GM12878 (cell line): Measurements from ENCODE around the gene CSF3. TPM values are rescaled to one million over a fixed set of nuclear protein-coding genes. Genes with fewer than 3 reads are reported as not detected.

Experiments
- ATAC-seq: fragments of 200-7000 bp; cut with Tn5 transposase; 3 replicates; pipeline ENCODE4 v1.9.1; 2020; ENCODE audit warnings: mild to moderate bottlenecking, moderate library complexity
- BruUV-seq: library from RNA; stranded (reverse); fragments of 400-500 nt; replicated peaks from 2 replicates; lab custom pipeline; 2021; lab: Mats Ljungman, UMichigan
- CTCF ChIA-PET: fragments of 300-600 bp; sonication (Branson Sonifier 250); formaldehyde crosslinking; extraction: SDS; loops from one replicate; lab custom pipeline; 2021; ENCODE audit warnings: inconsistent platforms; lab: Yijun Ruan, JAX
- POLR2A ChIA-PET: fragments of 350-600 bp; formaldehyde crosslinking; extraction: SDS; loops from one replicate; lab custom pipeline; 2021; ENCODE audit warnings: inconsistent platforms; lab: Charles Lee
- RAD21 ChIA-PET: fragments of 300-600 bp; sonication (Branson Sonifier 250); formaldehyde crosslinking; loops from one replicate; lab custom pipeline; 2023; ENCODE audit warnings: antibody characterized with exemption; ENCODE audit not compliant: unreplicated experiment; lab: Charles Lee
- SMC1A ChIA-PET: fragments of 300-600 bp; sonication (Branson Sonifier 250); formaldehyde crosslinking; loops from one replicate; lab custom pipeline; 2023; ENCODE audit not compliant: unreplicated experiment, uncharacterized antibody; lab: Charles Lee
- DNase-seq: peaks from one replicate; pipeline ENCODE4 v3.0.0-alpha.2; 2011; ENCODE audit warnings: low read depth, low spot score
- FAIRE-seq: peaks from 3 replicates; lab custom pipeline; 2011; peaks lifted over from hg19 to GRCh38; lab: Jason Lieb, UNC
- H2AFZ ChIP-seq: 2 replicates; pipeline ENCODE4 v1.6.0; 2011; ENCODE audit warnings: low read depth, low read length, control low read depth; ENCODE audit not compliant: control insufficient read depth
- H3K27ac ChIP-seq: 2 replicates; pipeline ENCODE4 v1.5.1; 2011; ENCODE audit warnings: control low read depth; ENCODE audit not compliant: control insufficient read depth, insufficient read depth
- H3K27me3 ChIP-seq, 2 experiments: replicated peaks in 1 of 2; 2 replicates each; pipeline versions ENCODE4 v1.6.0 to v1.6.1; 2011; ENCODE audit warnings: low read length in 1 of 2; ENCODE audit not compliant: control insufficient read depth in 2 of 2, insufficient read depth in 2 of 2
- H3K36me3 ChIP-seq, 2 experiments: 2 replicates each; pipeline ENCODE4 v1.5.1; 2011; ENCODE audit warnings: low read length in 1 of 2; ENCODE audit not compliant: control insufficient read depth in 2 of 2, insufficient read depth in 2 of 2
- H3K4me1 ChIP-seq: 2 replicates; pipeline ENCODE4 v1.6.1; 2011; ENCODE audit warnings: mild to moderate bottlenecking, low read length, moderate library complexity, mixed read lengths; ENCODE audit not compliant: control insufficient read depth, insufficient read depth
- H3K4me2 ChIP-seq: 2 replicates; pipeline ENCODE4 v1.6.0; 2011; ENCODE audit warnings: control low read depth; ENCODE audit not compliant: control insufficient read depth, insufficient read depth
- H3K4me3 ChIP-seq: fragments of 200-600 bp; sonication (generic); 2 replicates; pipeline ENCODE4 v1.5.1; 2016
- H3K79me2 ChIP-seq: 2 replicates; pipeline ENCODE4 v1.6.0; 2011; ENCODE audit warnings: low read length; ENCODE audit not compliant: control insufficient read depth, insufficient read depth
- H3K9ac ChIP-seq: 2 replicates; pipeline ENCODE4 v1.8.0; 2011; ENCODE audit warnings: low read length, control low read depth, mixed read lengths; ENCODE audit not compliant: control insufficient read depth, insufficient read depth
- H3K9me3 ChIP-seq: replicated peaks from 3 replicates; pipeline ENCODE4 v1.5.1; 2011; ENCODE audit warnings: mild to moderate bottlenecking, low read length; ENCODE audit not compliant: control insufficient read depth, insufficient read depth
- H4K20me1 ChIP-seq: 2 replicates; pipeline ENCODE4 v1.6.0; 2011; ENCODE audit not compliant: control insufficient read depth, insufficient read depth
- CBFB ChIP-seq: IDR thresholded peaks from 2 replicates; pipeline ENCODE4 v1.6.1; 2016; ENCODE audit warnings: antibody characterized with exemption, low read depth
- CREM ChIP-seq: IDR thresholded peaks from 2 replicates; pipeline ENCODE4 v1.6.1; 2014; ENCODE audit warnings: antibody characterized with exemption, low read depth
- CUX1 ChIP-seq: IDR thresholded peaks from 2 replicates; pipeline ENCODE4 v1.6.1; 2012; ENCODE audit warnings: improper control_type of control experiment, low read depth, low read length; ENCODE audit not compliant: insufficient replicate concordance
- ESRRA ChIP-seq: IDR thresholded peaks from 2 replicates; pipeline ENCODE4 v1.6.1; 2012; ENCODE audit warnings: mild to moderate bottlenecking, low read length, improper control_type of control experiment
- HCFC1 ChIP-seq: fragments of 150-350 bp; IDR thresholded peaks from 2 replicates; pipeline ENCODE4 v1.6.1; 2014; ENCODE audit warnings: low read length
- MEF2B ChIP-seq: fragments of 450-650 bp; IDR thresholded peaks from 2 replicates; pipeline ENCODE4 v1.6.1; 2018; ENCODE audit warnings: mild to moderate bottlenecking, moderate library complexity; ENCODE audit not compliant: partially characterized antibody, poor library complexity, severe bottlenecking
- MLLT1 ChIP-seq: fragments of 450-650 bp; IDR thresholded peaks from 2 replicates; pipeline ENCODE4 v1.6.1; 2016; ENCODE audit warnings: mild to moderate bottlenecking
- MTA3 ChIP-seq: IDR thresholded peaks from 2 replicates; pipeline ENCODE4 v1.6.1; 2012; ENCODE audit warnings: low read length, inconsistent platforms, borderline replicate concordance
- WGBS: methylation state at CpG from one replicate; pipeline ENCODE4 v1.1.6; 2016; ENCODE audit warnings: low lambda C conversion rate; ENCODE audit not compliant: insufficient replicate concordance, insufficient coverage; ENCODE audit errors: missing lambda C conversion rate; 5-methylcytosine and 5-hydroxymethylcytosine counted together
- in situ Hi-C: fragments of 300-500 bp; cut with MboI; formaldehyde crosslinking; loops from 9 replicates; pipeline ENCODE4 v1.14.3; 2018; ENCODE audit warnings: mixed read lengths
- intact Hi-C: fragments of 100-400 bp; cut with micrococcal nuclease; formaldehyde crosslinking; loops from one replicate; pipeline ENCODE4 v1.14.2; 2022; ENCODE audit not compliant: unreplicated experiment
- polyA plus RNA-seq, 11 experiments: library from polyadenylated mRNA; depleted of rRNA in 4 of 11; unstranded in 6 of 11; stranded (reverse) in 5 of 11; fragments of >200 nt; fragmentation: Nextera tagmentation in 4 of 11; fragmentation: Illumina TruSeq in 1 of 11; extraction: Ambion mirVana in 4 of 11; extraction: Trizol in 1 of 11; gene quantifications; 1 replicate in 1 of 11; 2 replicates in 10 of 11; pipeline versions ENCODE4 v1.2.1 to v1.2.3, GENCODE V29; 2011 to 2016; ENCODE audit warnings: inconsistent platforms in 2 of 11, missing spikeins in 2 of 11, low read depth in 1 of 11
- total RNA-seq, 4 experiments: library from RNA; depleted of rRNA in 3 of 4; stranded (reverse); fragments of >200 nt in 3 of 4; fragmentation: Illumina TruSeq in 1 of 4; extraction: Trizol in 1 of 4; gene quantifications; 2 replicates each; pipeline versions ENCODE4 v1.2.1 to v1.2.3, GENCODE V29; 2013 to 2021
- TF ChIP-seq, protein P1 (sequence below): fragments of 450-650 bp; IDR thresholded peaks from 2 replicates; pipeline ENCODE4 v1.6.1; 2014; ENCODE audit warnings: mild to moderate bottlenecking
- TF ChIP-seq, protein P2 (sequence below): fragments of 450-650 bp; formaldehyde crosslinking; IDR thresholded peaks from 2 replicates; pipeline ENCODE4 v1.5.0; 2022; ENCODE audit warnings: mild to moderate bottlenecking, missing genetic modification characterization

CSF3 gene
- total and polyA plus RNA-seq, 10 of the 15 experiments (the other 5 are each of a cell fraction or from before 2014, with no cell fraction given): 0.09 to 0.28 (median 0.12) TPM; not detected in 5

GRCh38 chr17:40063901-40064531 lies 48.8 kb downstream of the CSF3 start:
- Histone ChIP-seq H3K4me3 (no peak overlapping the region), H3K36me3 (no peaks in the 10 kb centered on the region), H3K27ac (no peak overlapping the region), H3K9ac (no peak overlapping the region), H4K20me1 (no peaks in the 10 kb centered on the region), H2AFZ (no peak overlapping the region), H3K4me2 (no peak overlapping the region), H3K9me3 (no peaks in the 10 kb centered on the region), H3K4me1 (peaks cover 14% of the 10 kb centered on the region), H3K79me2 (no peaks in the 10 kb centered on the region), H3K27me3 (peaks cover 10 to 11% of the 10 kb centered on the region in 2 experiments; a peak in 3 of 4 replicates)
- intact Hi-C loops: loop anchor here (10.0 kb wide), 1 partner anchor 101 kb away; no protein-coding TSS in a partner anchor
- ATAC-seq: no peak
- in situ Hi-C loops: no loop called here
- ChIA-PET POLR2A (interaction anchor here (0.5 to 3.4 kb wide), 3 partner anchors 10 to 179 kb away, joined by 4 to 14 read pairs (median 4); partner anchors contain the start of gene MED24), SMC1A (interaction anchor here (0.8 to 4.4 kb wide), 7 partner anchors 10 to 49 kb away, joined by 3 to 22 read pairs (median 10); partner anchors contain the start of gene MED24), RAD21 (interaction anchor here (1.0 to 5.1 kb wide), 6 partner anchors 9 to 127 kb away, joined by 3 to 42 read pairs (median 10); partner anchors contain the start of gene MED24), CTCF (interaction anchor here (1.3 to 15.2 kb wide), 9 partner anchors 9 to 48 kb away, joined by 3 to 142 read pairs (median 10); partner anchors contain the start of gene MED24)
- no TSS peak for BruUV-seq
- 73% methylated on average over 9 of the region's 10 CpGs for WGBS
- no peak for DNase-seq
- FAIRE-seq: no peak
- TF ChIP-seq CREM (no peak), HCFC1 (no peak), CBFB (no peak), CUX1 (no peak), MEF2B (peak; percentile 25), MTA3 (no peak), ESRRA (no peak), MLLT1 (no peak)
- TF ChIP-seq, protein P1, sequence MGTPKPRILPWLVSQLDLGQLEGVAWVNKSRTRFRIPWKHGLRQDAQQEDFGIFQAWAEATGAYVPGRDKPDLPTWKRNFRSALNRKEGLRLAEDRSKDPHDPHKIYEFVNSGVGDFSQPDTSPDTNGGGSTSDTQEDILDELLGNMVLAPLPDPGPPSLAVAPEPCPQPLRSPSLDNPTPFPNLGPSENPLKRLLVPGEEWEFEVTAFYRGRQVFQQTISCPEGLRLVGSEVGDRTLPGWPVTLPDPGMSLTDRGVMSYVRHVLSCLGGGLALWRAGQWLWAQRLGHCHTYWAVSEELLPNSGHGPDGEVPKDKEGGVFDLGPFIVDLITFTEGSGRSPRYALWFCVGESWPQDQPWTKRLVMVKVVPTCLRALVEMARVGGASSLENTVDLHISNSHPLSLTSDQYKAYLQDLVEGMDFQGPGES: no peak
- TF ChIP-seq, protein P2, sequence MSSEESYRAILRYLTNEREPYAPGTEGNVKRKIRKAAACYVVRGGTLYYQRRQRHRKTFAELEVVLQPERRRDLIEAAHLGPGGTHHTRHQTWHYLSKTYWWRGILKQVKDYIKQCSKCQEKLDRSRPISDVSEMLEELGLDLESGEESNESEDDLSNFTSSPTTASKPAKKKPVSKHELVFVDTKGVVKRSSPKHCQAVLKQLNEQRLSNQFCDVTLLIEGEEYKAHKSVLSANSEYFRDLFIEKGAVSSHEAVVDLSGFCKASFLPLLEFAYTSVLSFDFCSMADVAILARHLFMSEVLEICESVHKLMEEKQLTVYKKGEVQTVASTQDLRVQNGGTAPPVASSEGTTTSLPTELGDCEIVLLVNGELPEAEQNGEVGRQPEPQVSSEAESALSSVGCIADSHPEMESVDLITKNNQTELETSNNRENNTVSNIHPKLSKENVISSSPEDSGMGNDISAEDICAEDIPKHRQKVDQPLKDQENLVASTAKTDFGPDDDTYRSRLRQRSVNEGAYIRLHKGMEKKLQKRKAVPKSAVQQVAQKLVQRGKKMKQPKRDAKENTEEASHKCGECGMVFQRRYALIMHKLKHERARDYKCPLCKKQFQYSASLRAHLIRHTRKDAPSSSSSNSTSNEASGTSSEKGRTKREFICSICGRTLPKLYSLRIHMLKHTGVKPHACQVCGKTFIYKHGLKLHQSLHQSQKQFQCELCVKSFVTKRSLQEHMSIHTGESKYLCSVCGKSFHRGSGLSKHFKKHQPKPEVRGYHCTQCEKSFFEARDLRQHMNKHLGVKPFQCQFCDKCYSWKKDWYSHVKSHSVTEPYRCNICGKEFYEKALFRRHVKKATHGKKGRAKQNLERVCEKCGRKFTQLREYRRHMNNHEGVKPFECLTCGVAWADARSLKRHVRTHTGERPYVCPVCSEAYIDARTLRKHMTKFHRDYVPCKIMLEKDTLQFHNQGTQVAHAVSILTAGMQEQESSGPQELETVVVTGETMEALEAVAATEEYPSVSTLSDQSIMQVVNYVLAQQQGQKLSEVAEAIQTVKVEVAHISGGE (CRISPR knock-in tag): no peak
